SHP77 treated with DMSO at 0.1 percent for 48 hours (cell line): Measurements from ENCODE around the gene EEIG2.
"Not testable (repeated sequence)": the region's sequence is repeated elsewhere in the genome, so short reads cannot be mapped to it uniquely, and the experiment has no call there.

Experiments used
- DNase-seq: peaks from one replicate; lab custom pipeline; 2025; lab: John Stamatoyannopoulos, UW

The EEIG2 gene

DNA sequence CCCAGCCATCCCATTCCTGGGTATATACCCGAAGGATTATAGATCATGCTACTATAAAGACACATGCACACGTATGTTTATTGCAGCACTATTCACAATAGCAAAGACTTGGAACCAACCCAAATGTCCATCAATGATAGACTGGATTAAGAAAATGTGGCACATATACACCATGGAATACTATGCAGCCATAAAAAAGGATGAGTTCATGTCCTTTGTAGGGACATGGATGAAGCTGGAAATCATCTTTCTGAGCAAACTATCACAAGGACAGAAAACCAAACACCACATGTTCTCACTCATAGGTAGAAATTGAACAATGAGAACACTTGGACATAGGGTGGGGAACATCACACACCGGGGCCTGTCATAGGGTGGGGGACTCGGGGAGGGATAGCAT lies 12.4 kb upstream of the EEIG2 start:
- DNase-seq: not testable (repeated sequence)

- no peak for DNase-seq
Observed at GRCh38 chr1:108551137-108551862, 8.6 kb upstream of the EEIG2 start.

DNA sequence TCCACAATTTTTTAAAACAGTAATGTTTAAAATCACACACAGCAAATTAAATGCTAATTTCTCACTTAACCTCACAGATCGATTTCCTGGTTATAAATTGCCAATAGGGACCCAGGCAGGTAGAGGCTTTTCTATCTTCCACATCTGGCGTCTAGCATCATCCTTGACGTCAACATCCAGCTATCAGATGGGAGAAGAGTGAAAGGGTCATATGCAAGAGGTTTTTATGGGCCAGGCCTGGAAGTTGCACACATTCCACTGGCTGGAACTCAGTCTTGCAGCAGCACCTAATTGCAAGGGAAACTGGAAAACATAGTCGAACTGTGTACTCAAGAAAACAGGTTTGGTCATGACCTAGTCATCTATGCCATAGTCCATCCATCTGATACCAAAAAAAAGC lies 6.0 kb upstream of the EEIG2 start:
- no peak for DNase-seq

GRCh38 chr1:108554682-108555427 lies 5.0 kb upstream of the EEIG2 start:
- DNase-seq: no peak

GRCh38 chr1:108556066-108556465 lies 3.8 kb upstream of the EEIG2 start:
- no peak for DNase-seq

- DNase-seq: no peak
Observed at GRCh38 chr1:108556499-108556898, 3.4 kb upstream of the EEIG2 start.

DNA sequence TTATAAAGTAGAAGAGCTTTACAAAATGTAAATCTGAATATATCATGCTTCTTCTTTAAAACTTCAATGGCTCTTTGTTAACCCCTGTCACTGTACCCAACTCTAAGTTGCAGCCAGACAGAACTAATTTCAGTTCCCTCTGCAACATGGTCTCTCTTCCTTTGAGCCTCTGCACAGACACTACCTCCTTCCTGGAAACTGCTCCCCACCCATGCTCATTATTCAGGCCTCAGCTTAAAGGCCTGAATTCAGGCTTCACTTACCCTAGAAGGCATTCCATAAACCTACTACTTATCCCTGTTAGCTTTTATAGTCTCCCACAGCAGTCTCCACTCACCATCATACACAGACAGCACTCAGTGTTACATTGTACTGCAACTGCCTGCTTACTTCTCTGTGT lies 2.6 kb upstream of the EEIG2 start:
- no peak for DNase-seq

DNA sequence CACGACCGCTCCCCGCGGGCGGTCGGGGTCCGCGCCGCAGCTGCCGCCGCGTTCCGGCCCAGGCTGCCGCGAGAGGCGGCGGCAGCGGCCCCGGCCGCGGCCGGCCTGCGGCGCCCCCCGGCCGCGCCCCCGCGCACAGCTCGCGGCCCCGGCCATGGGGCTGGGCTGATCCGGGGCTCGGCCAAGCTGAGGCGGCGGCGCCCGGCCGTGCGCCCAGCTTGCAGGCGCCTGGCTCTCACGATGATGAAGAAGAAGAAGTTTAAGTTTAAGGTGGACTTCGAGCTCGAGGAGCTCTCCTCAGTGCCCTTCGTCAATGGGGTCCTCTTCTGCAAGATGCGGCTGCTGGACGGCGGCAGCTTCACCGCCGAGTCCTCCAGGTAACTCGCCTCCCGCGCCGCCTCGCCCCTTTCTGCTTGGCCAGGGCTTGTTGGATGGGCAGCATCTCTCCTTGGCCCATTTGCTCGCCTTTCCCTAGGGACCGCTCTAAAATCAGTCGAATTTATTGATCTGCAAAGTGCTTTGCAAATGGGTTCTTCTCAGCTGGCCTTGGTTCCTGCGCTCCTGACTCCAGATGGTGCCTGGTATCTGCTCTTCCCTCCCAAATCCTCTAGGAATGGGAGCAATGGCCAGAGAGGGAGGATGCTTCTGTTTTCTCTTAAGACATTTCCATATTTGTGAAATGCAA lies 431 bp downstream of the EEIG2 start:
- no peak for DNase-seq

- DNase-seq: peak; percentile 52
Observed at GRCh38 chr1:108560874-108561459, 1.1 kb downstream of the EEIG2 start.

GRCh38 chr1:108561689-108562326 lies 1.9 kb downstream of the EEIG2 start:
- DNase-seq: peak; percentile 57

- no peak for DNase-seq
Observed at GRCh38 chr1:108563808-108564207, 3.9 kb downstream of the EEIG2 start.

GRCh38 chr1:108565081-108565480 lies 5.2 kb downstream of the EEIG2 start:
- no peak for DNase-seq

DNA sequence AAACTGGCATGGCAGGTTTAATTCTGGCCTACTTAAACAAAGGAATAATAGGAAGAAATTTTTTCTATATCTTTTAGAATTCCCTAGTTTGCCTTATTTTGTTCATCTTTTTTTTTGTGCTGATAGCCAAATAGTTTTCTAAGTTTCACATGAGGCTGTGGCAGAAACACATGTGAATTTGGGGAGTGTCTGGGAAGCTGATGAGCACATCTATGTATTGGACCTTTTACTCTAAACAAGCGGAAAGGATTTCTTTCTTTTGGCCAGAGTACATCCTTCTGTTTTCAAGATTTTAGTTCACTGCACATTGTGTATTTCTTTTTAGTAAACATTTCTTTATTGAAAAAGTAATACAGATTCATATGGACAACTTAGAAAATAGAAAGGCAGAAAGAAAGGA lies 5.6 kb downstream of the EEIG2 start:
- no peak for DNase-seq

DNA sequence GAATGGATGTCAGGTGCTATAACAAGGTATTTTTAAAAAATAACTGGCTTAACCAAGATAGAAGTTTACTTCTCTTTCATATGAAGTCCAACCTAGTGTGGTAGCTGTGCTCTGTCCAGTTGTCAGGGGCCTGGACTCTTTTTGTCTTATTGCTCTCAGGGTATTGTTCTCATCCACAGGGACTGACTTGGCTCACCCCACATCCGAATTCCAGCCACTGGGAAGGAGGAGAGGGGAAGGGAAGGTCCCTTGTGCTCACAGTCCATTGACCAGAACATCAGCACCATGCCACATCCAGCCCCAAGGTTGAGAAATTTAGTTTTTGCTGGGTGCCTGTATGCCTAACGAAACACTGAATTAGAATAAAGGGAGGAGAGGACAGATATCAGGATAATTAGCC lies 8.7 kb downstream of the EEIG2 start:
- DNase-seq: no peak

GRCh38 chr1:108569097-108569728 lies 9.3 kb downstream of the EEIG2 start:
- no peak for DNase-seq

- no peak for DNase-seq
Observed at GRCh38 chr1:108570128-108570527, 10.2 kb downstream of the EEIG2 start.

GRCh38 chr1:108570998-108571401 lies 11.1 kb downstream of the EEIG2 start:
- DNase-seq: no peak

GRCh38 chr1:108572182-108572581 lies 12.3 kb downstream of the EEIG2 start:
- no peak for DNase-seq

DNA sequence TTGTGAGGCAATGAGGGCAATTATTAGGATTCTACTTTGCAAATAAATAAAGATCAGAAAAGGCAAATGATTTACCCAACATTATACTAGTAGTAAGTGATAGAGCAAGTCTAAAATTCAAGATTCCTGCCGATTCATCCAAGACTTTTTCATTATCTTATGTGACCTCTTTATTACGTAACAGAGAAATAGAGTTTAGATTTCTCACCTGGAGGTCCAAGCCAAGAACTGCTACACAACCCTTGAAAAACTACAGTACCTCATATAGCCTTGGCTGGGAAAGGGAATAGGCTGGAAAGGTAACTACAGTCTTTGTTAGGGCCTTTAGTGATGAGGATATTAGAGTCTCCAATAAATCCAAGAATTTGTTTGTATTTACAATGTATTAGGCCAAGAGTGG lies 13.3 kb downstream of the EEIG2 start:
- DNase-seq: no peak

DNA sequence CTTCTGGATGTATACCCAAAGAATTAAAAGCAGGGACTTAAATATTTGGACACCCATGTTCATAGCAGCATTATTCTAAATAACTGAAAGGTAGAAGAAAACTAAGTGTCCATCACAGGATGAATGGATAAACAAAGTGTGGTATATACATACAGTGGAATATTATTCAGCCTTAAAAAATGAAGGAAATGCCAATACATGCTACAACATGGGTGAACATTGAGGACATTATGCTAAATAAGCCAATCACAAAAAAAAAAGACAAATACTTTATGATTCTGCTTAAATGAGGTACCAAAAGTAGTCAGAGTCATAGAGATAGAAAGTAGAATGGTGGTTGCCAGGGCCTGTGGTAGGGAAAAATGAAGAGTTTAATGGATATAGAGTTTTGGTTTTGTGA lies 14.1 kb downstream of the EEIG2 start:
- DNase-seq: no peak

DNA sequence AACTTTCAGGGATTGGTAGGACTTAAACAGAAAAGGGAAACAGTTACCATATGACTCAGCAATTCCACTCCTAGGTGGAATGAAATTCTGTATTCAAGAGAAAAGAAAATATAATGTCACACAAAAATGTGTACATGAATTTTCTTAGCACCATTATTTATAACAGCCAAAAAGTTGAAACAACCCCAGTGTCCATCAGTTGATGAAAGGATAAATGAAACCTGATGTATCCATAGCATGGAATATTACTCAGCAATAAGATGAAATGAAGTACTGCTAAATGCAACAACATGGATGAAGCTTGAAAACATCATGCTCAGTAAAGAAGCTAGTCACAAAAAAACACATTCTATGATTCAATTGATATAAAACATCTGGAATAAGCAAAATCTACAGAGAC lies 15.5 kb downstream of the EEIG2 start:
- DNase-seq: no peak
